Endothelial cell of umbilical vein (primary cell): ENCODE results near the gene FARP1. TPM values are rescaled to one million over a fixed set of nuclear protein-coding genes. Genes with fewer than 3 reads are reported as not detected.

Experiments used
- BruUV-seq: library from RNA; stranded (reverse); fragments of 400-500 nt; replicated peaks from 2 replicates; lab custom pipeline; 2021; lab: Mats Ljungman, UMichigan
- CTCF ChIA-PET: fragments of 300-600, 350-600 bp; sonication (Branson Sonifier 250); formaldehyde crosslinking; loops from one replicate; lab custom pipeline; 2021; ENCODE audit warnings: antibody characterized with exemption, inconsistent platforms; lab: Charles Lee
- POLR2A ChIA-PET: fragments of 300-600, 350-600 bp; sonication (Branson Sonifier 250); formaldehyde crosslinking; loops from one replicate; lab custom pipeline; 2021; ENCODE audit warnings: antibody characterized with exemption, inconsistent platforms; lab: Charles Lee
- DNase-seq: peaks from one replicate; pipeline ENCODE4 v3.0.0-alpha.2; 2011; ENCODE audit warnings: low read depth, low spot score
- FAIRE-seq: peaks from 2 replicates; lab custom pipeline; 2011; peaks lifted over from hg19 to GRCh38; lab: Jason Lieb, UNC
- H2AFZ ChIP-seq: 2 replicates; pipeline ENCODE4 v1.6.0; 2012; ENCODE audit warnings: low read depth, low read length, control low read depth, inconsistent platforms
- H3K27ac ChIP-seq: 2 replicates; pipeline ENCODE4 v1.5.1; 2011; ENCODE audit warnings: low read depth, mild to moderate bottlenecking, control low read depth, low read length, moderate library complexity; ENCODE audit not compliant: insufficient read depth
- H3K27me3 ChIP-seq, 2 experiments: 2 replicates each; pipeline versions ENCODE4 v1.6.0 to v1.6.1; 2011; ENCODE audit warnings: low read length in 2 of 2, mixed read lengths in 1 of 2; ENCODE audit not compliant: control insufficient read depth in 2 of 2, insufficient read depth in 2 of 2
- H3K36me3 ChIP-seq, 2 experiments: 2 replicates in 1 of 2; 3 replicates in 1 of 2; pipeline ENCODE4 v1.5.1; 2011; ENCODE audit warnings: low read length in 2 of 2, mild to moderate bottlenecking in 1 of 2, moderate library complexity in 1 of 2; ENCODE audit not compliant: control insufficient read depth in 2 of 2, insufficient read depth in 2 of 2; ENCODE audit errors: extremely low read depth in 1 of 2
- H3K4me1 ChIP-seq: 3 replicates; pipeline ENCODE4 v1.5.1; 2011; ENCODE audit warnings: mild to moderate bottlenecking, low read length; ENCODE audit not compliant: control insufficient read depth, insufficient read depth; ENCODE audit errors: extremely low read depth
- H3K4me2 ChIP-seq: 2 replicates; pipeline ENCODE4 v1.6.1; 2011; ENCODE audit warnings: low read length, control low read depth, mixed read lengths; ENCODE audit not compliant: insufficient read depth
- H3K4me3 ChIP-seq, 3 experiments: fragments of 200-600 bp in 1 of 3; sonication (generic), shearing (Covaris generic) in 1 of 3; replicated peaks in 1 of 3; 2 replicates each; pipeline ENCODE4 v1.5.1; 2011 to 2016; ENCODE audit warnings: control low read depth in 3 of 3, low read length in 3 of 3, mild to moderate bottlenecking in 2 of 3, inconsistent platforms in 1 of 3, low read depth in 1 of 3, moderate library complexity in 1 of 3; ENCODE audit not compliant: insufficient read depth in 1 of 3
- H3K79me2 ChIP-seq: 2 replicates; pipeline ENCODE4 v1.6.0; 2012; ENCODE audit warnings: low read length, inconsistent platforms; ENCODE audit not compliant: control insufficient read depth, insufficient read depth
- H3K9ac ChIP-seq: replicated peaks from 2 replicates; pipeline ENCODE3; 2011; ENCODE audit warnings: low read length, control low read depth; ENCODE audit not compliant: insufficient read depth; ENCODE audit errors: extremely low read depth
- H3K9me1 ChIP-seq: replicated peaks from 3 replicates; pipeline ENCODE4 v1.6.0; 2011; ENCODE audit warnings: mild to moderate bottlenecking, low read length; ENCODE audit not compliant: control insufficient read depth, insufficient read depth; ENCODE audit errors: extremely low read depth
- H3K9me3 ChIP-seq: replicated peaks from 2 replicates; pipeline ENCODE4 v1.5.1; 2012; ENCODE audit warnings: low read length, inconsistent platforms; ENCODE audit not compliant: control insufficient read depth, insufficient read depth
- H4K20me1 ChIP-seq: replicated peaks from 2 replicates; pipeline ENCODE3; 2011; ENCODE audit warnings: mild to moderate bottlenecking, low read length; ENCODE audit not compliant: control insufficient read depth, insufficient read depth; ENCODE audit errors: extremely low read depth
- EZH2 ChIP-seq: IDR thresholded peaks from 2 replicates; pipeline ENCODE4 v1.6.1; 2012; ENCODE audit warnings: borderline replicate concordance, low read depth, mild to moderate bottlenecking, moderate library complexity, low read length, inconsistent platforms; ENCODE audit not compliant: severe bottlenecking
- FOS ChIP-seq: IDR thresholded peaks from 2 replicates; pipeline ENCODE4 v1.6.1; 2011; ENCODE audit warnings: mild to moderate bottlenecking, low read length, moderate library complexity, borderline replicate concordance; ENCODE audit not compliant: insufficient read depth
- GATA2 ChIP-seq: IDR thresholded peaks from 2 replicates; pipeline ENCODE4 v1.7.0; 2011; ENCODE audit warnings: low read depth, mild to moderate bottlenecking, moderate library complexity, mixed read lengths, low read length; ENCODE audit not compliant: insufficient read length, insufficient read depth
- JUN ChIP-seq: IDR thresholded peaks from 2 replicates; pipeline ENCODE4 v1.6.1; 2011; ENCODE audit warnings: borderline replicate concordance, low read depth; ENCODE audit not compliant: insufficient read length, insufficient read depth
- MYC ChIP-seq: IDR thresholded peaks from one replicate; pipeline ENCODE4 v1.6.1; 2011; ENCODE audit warnings: mild to moderate bottlenecking, low read depth, low read length
- POLR2A ChIP-seq: IDR thresholded peaks from 2 replicates; pipeline ENCODE4 v1.6.1; 2012; ENCODE audit warnings: low read depth, mild to moderate bottlenecking, control low read depth, low read length
- POLR2AphosphoS5 ChIP-seq: IDR thresholded peaks from 2 replicates; pipeline ENCODE4 v1.6.1; 2012; ENCODE audit warnings: low read depth, mild to moderate bottlenecking, control low read depth, low read length, moderate library complexity; ENCODE audit not compliant: insufficient read depth
- dilution Hi-C: fragments of 300-500 bp; cut with MboI; formaldehyde crosslinking; loops from one replicate; pipeline ENCODE4 v1.15.0; 2019; ENCODE audit warnings: low sequenced_read_pairs; ENCODE audit not compliant: extremely low pct_ligation_motif_present
- intact Hi-C: fragments of 100-400 bp; cut with micrococcal nuclease; formaldehyde crosslinking; loops from one replicate; pipeline ENCODE4 v1.10.0; 2022
- polyA plus RNA-seq, 4 experiments: library from polyadenylated mRNA; depleted of rRNA in 3 of 4; stranded (reverse) in 3 of 4; unstranded in 1 of 4; fragments of >200 nt; gene quantifications; 2 replicates each; pipeline versions ENCODE4 v1.2.1 to v1.2.3, GENCODE V29; 2011 to 2012; ENCODE audit warnings: missing spikeins in 1 of 4
- total RNA-seq: library from RNA; stranded (reverse); gene quantifications from 2 replicates; pipeline ENCODE4 v1.2.3, GENCODE V29; 2021
- TF ChIP-seq, protein P1 (sequence below), 2 donors: IDR thresholded peaks; 1 replicate in 1 of 2; 2 replicates in 1 of 2; pipeline ENCODE4 v1.5.1; 2011; ENCODE audit warnings: low read length in 2 of 2, mild to moderate bottlenecking in 2 of 2, moderate library complexity in 2 of 2, control low read depth in 1 of 2, inconsistent platforms in 1 of 2, low read depth in 1 of 2; ENCODE audit not compliant: insufficient read depth in 1 of 2; ENCODE audit errors: extremely low read depth in 1 of 2
- TF ChIP-seq, protein P2 (sequence below): IDR thresholded peaks from 2 replicates; pipeline ENCODE4 v1.6.1; 2011; ENCODE audit not compliant: insufficient read depth, insufficient read length

The FARP1 gene
- total and polyA plus RNA-seq, 2 donors (not counting 3 experiments of a cell fraction or from before 2014, with no cell fraction given): 19.0 to 77.7 TPM

DNA sequence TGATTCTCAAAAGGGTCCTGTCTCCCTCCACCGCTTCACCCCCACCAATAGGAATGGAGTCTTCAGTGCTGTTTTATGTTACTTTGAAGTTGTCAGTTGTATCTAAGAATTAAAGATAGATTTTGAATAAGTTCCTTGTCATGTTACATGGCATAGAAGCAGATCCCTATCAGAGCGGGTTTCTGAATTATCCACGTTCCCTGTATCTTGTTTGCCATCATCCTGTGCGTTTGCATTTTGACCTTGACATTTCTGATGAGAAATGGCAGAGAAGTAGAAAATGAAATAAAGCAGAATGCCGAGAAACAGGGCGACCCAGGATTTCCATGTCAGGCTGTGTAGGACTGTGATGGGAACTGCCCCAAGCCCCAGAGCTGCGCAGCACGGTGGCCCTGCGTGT is 154.9 kb downstream of the FARP1 start:
- intact Hi-C loops: no loop called here
- no peaks in the 10 kb centered on the region for H3K27me3 ChIP-seq
- H3K4me2 ChIP-seq: no peak overlapping the region
- no peaks in the 10 kb centered on the region for H3K9me3 ChIP-seq
- H3K27ac ChIP-seq: no peak overlapping the region
- H3K4me3 ChIP-seq: no peak overlapping the region
- DNase-seq: no peak
- FAIRE-seq: no peak
- dilution Hi-C loops: no loop called here
- TF ChIP-seq JUN: no peak
- no peak for TF ChIP-seq FOS
- TF ChIP-seq, protein P1, sequence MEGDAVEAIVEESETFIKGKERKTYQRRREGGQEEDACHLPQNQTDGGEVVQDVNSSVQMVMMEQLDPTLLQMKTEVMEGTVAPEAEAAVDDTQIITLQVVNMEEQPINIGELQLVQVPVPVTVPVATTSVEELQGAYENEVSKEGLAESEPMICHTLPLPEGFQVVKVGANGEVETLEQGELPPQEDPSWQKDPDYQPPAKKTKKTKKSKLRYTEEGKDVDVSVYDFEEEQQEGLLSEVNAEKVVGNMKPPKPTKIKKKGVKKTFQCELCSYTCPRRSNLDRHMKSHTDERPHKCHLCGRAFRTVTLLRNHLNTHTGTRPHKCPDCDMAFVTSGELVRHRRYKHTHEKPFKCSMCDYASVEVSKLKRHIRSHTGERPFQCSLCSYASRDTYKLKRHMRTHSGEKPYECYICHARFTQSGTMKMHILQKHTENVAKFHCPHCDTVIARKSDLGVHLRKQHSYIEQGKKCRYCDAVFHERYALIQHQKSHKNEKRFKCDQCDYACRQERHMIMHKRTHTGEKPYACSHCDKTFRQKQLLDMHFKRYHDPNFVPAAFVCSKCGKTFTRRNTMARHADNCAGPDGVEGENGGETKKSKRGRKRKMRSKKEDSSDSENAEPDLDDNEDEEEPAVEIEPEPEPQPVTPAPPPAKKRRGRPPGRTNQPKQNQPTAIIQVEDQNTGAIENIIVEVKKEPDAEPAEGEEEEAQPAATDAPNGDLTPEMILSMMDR (IDR thresholded peaks at IDR 0.05; ENCODE audit: extremely low read depth in 1 of 2, insufficient read depth in 1 of 2, low read depth in 1 of 2, low read length in 2 of 2): no peak
- no peak for TF ChIP-seq GATA2
- TF ChIP-seq, protein P2, sequence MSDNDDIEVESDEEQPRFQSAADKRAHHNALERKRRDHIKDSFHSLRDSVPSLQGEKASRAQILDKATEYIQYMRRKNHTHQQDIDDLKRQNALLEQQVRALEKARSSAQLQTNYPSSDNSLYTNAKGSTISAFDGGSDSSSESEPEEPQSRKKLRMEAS: no peak
- TF ChIP-seq MYC: no peak
- no peak for TF ChIP-seq EZH2
- TF ChIP-seq POLR2AphosphoS5: no peak
- TF ChIP-seq POLR2A: no peak
- H4K20me1 ChIP-seq: no peaks in the 10 kb centered on the region
- H3K9ac ChIP-seq: no peak overlapping the region
- H2AFZ ChIP-seq: no peak overlapping the region
- BruUV-seq: no TSS peak
- no peaks in the 10 kb centered on the region for H3K9me1 ChIP-seq
- POLR2A ChIA-PET: no interaction called here
- CTCF ChIA-PET: no interaction called here
- H3K79me2 ChIP-seq: peaks cover 1% of the 10 kb centered on the region
- no peaks in the 10 kb centered on the region for H3K36me3 ChIP-seq
- H3K4me1 ChIP-seq: no peaks in the 10 kb centered on the region
